Natural killer cell treated with Interleukin-12 subunit alpha and Interleukin-12 subunit beta and Interleukin-15 and Interleukin-18, amount 100 ng/mL, for 72 hours (primary cell): ENCODE data around the gene IL24. TPM values are rescaled to one million over a fixed set of nuclear protein-coding genes. Genes with fewer than 3 reads are reported as not detected.
A peak's percentile ranks its signal among the peaks of the same experiment; 100 is the strongest.
"Not testable (repeated sequence)": the region's sequence is repeated elsewhere in the genome, so short reads cannot be mapped to it uniquely, and the experiment has no call there.

ENCODE experiments used
- ATAC-seq, 2 donors: fragments of 150-1000 bp; cut with Tn5 transposase in 1 of 2; sonication (Bioruptor Pico), chemical (Tn5 transposase) in 1 of 2; 2 replicates each; pipeline ENCODE4 v1.10.0; 2021
- DNase-seq: peaks from one replicate; pipeline ENCODE4 v3.0.0; 2022; ENCODE audit warnings: low spot score
- H3K27ac Mint-ChIP-seq, 2 donors: 1 replicate in 1 of 2; 2 replicates in 1 of 2; pipeline ENCODE4 v1.8.0; 2022; ENCODE audit warnings: mixed read lengths in 2 of 2, mild to moderate bottlenecking in 1 of 2, moderate library complexity in 1 of 2
- H3K27me3 Mint-ChIP-seq, 2 donors: 1 replicate in 1 of 2; 2 replicates in 1 of 2; pipeline ENCODE4 v1.8.0; 2022; ENCODE audit warnings: mixed read lengths in 2 of 2
- H3K36me3 Mint-ChIP-seq: one replicate; pipeline ENCODE4 v1.8.0; 2022; ENCODE audit warnings: mixed read lengths
- H3K4me1 Mint-ChIP-seq, 2 donors: 1 replicate in 1 of 2; 2 replicates in 1 of 2; pipeline ENCODE4 v1.8.0; 2022; ENCODE audit warnings: low read depth in 2 of 2, mixed read lengths in 2 of 2, mild to moderate bottlenecking in 1 of 2
- H3K4me3 Mint-ChIP-seq: one replicate; pipeline ENCODE4 v1.8.0; 2022; ENCODE audit warnings: mixed read lengths
- H3K9me3 Mint-ChIP-seq: 2 replicates; pipeline ENCODE4 v1.8.0; 2022; ENCODE audit warnings: mixed read lengths
- total RNA-seq, 2 donors: library from RNA; stranded (reverse); gene quantifications; one replicate each; pipeline ENCODE4 v1.2.3, GENCODE V29; 2022

IL24 gene
- not detected for total RNA-seq

- DNase-seq, result no peak
- Mint-ChIP-seq H3K27me3 (peaks cover 6 to 15% of the 10 kb centered on the region in 2 donors), H3K4me1 (no peaks in the 10 kb centered on the region), H3K27ac (no peak within 1 kb of the TSS), H3K36me3 (no peaks in the 10 kb centered on the region), H3K4me3 (no peak within 1 kb of the TSS), H3K9me3 (no peaks in the 10 kb centered on the region)
- ATAC-seq, result no peak
Observed at GRCh38 chr1:206897175-206897574, at the start of gene IL24. IL24 (plus strand) TSS chr1:206897443; CDS start chr1:206897833, 390 bp downstream.

GRCh38 chr1:206847946-206848345, 49.3 kb upstream of the IL24 start:
- Mint-ChIP-seq H3K4me1 (no peaks in the 10 kb centered on the region), H3K36me3 (peaks cover 4% of the 10 kb centered on the region)
- no peak for ATAC-seq

GRCh38 chr1:206850401-206850800, 46.8 kb upstream of the IL24 start:
- H3K4me3 Mint-ChIP-seq, result no peak overlapping the region
- no peak for DNase-seq
- H3K4me1 Mint-ChIP-seq, result no peaks in the 10 kb centered on the region
- no peaks in the 10 kb centered on the region for H3K9me3 Mint-ChIP-seq
- no peak overlapping the region for H3K27ac Mint-ChIP-seq
- peaks cover 33 to 41% of the 10 kb centered on the region in 2 donors for H3K27me3 Mint-ChIP-seq
- peaks cover 4% of the 10 kb centered on the region for H3K36me3 Mint-ChIP-seq
- no peak for ATAC-seq

More at GRCh38 chr1:206847946-206848345, 49.3 kb upstream of the IL24 start:
- Mint-ChIP-seq H3K4me3 (no peak overlapping the region), H3K27ac (no peak overlapping the region), H3K9me3 (no peaks in the 10 kb centered on the region), H3K27me3 (peaks cover 25 to 41% of the 10 kb centered on the region in 2 donors)
- DNase-seq, result no peak

GRCh38 chr1:206851341-206852010, 45.8 kb upstream of the IL24 start:
- DNase-seq, result no peak
- Mint-ChIP-seq H3K36me3 (peaks cover 4% of the 10 kb centered on the region), H3K27ac (no peak overlapping the region), H3K9me3 (no peaks in the 10 kb centered on the region), H3K27me3 (peaks cover 35 to 41% of the 10 kb centered on the region in 2 donors), H3K4me3 (no peak overlapping the region), H3K4me1 (no peaks in the 10 kb centered on the region)
- ATAC-seq, result no peak

- not testable (repeated sequence) for H3K4me3 Mint-ChIP-seq, ATAC-seq, H3K36me3 Mint-ChIP-seq, H3K4me1 Mint-ChIP-seq, H3K27ac Mint-ChIP-seq, H3K9me3 Mint-ChIP-seq, DNase-seq
- peaks cover 35 to 41% of the 10 kb centered on the region in 2 donors for H3K27me3 Mint-ChIP-seq
Observed at GRCh38 chr1:206852662-206853061, 44.6 kb upstream of the IL24 start.

GRCh38 chr1:206853696-206854095, 43.5 kb upstream of the IL24 start:
- H3K4me3 Mint-ChIP-seq, DNase-seq, H3K9me3 Mint-ChIP-seq, H3K27ac Mint-ChIP-seq, ATAC-seq, H3K36me3 Mint-ChIP-seq, H3K4me1 Mint-ChIP-seq: not testable (repeated sequence)
- peaks cover 32 to 39% of the 10 kb centered on the region in 2 donors for H3K27me3 Mint-ChIP-seq

GRCh38 chr1:206854401-206855129, 42.7 kb upstream of the IL24 start:
- Mint-ChIP-seq H3K4me3 (no peak overlapping the region), H3K4me1 (no peaks in the 10 kb centered on the region), H3K27ac (no peak overlapping the region), H3K27me3 (peaks cover 30 to 32% of the 10 kb centered on the region in 2 donors), H3K36me3 (peaks cover 4% of the 10 kb centered on the region), H3K9me3 (no peaks in the 10 kb centered on the region)
- peak in 1 of 2 donors; percentile 27 for ATAC-seq
- no peak for DNase-seq

GRCh38 chr1:206855859-206856258, 41.4 kb upstream of the IL24 start:
- no peaks in the 10 kb centered on the region for H3K9me3 Mint-ChIP-seq
- H3K27ac Mint-ChIP-seq, result no peak overlapping the region
- peaks cover 24 to 31% of the 10 kb centered on the region in 2 donors for H3K27me3 Mint-ChIP-seq
- H3K4me3 Mint-ChIP-seq, result no peak overlapping the region
- H3K36me3 Mint-ChIP-seq, result peaks cover 4% of the 10 kb centered on the region
- DNase-seq (no peak), ATAC-seq (no peak)
- no peaks in the 10 kb centered on the region for H3K4me1 Mint-ChIP-seq

GRCh38 chr1:206856674-206857464, 40.4 kb upstream of the IL24 start:
- H3K4me1 Mint-ChIP-seq, result no peaks in the 10 kb centered on the region
- DNase-seq (no peak), ATAC-seq (peak in 1 of 2 donors; percentile 38)
- H3K27ac Mint-ChIP-seq, result no peak overlapping the region
- no peak overlapping the region for H3K4me3 Mint-ChIP-seq
- H3K9me3 Mint-ChIP-seq, result no peaks in the 10 kb centered on the region
- peaks cover 4% of the 10 kb centered on the region for H3K36me3 Mint-ChIP-seq
- H3K27me3 Mint-ChIP-seq, result peaks cover 23 to 30% of the 10 kb centered on the region in 2 donors

GRCh38 chr1:206859082-206859521, 38.1 kb upstream of the IL24 start:
- Mint-ChIP-seq H3K36me3 (no peaks in the 10 kb centered on the region), H3K4me1 (no peaks in the 10 kb centered on the region), H3K27me3 (peaks cover 22 to 27% of the 10 kb centered on the region in 2 donors), H3K4me3 (no peak overlapping the region), H3K9me3 (no peaks in the 10 kb centered on the region), H3K27ac (no peak overlapping the region)
- ATAC-seq, result no peak
- DNase-seq, result no peak

- DNase-seq (no peak), ATAC-seq (no peak)
- no peaks in the 10 kb centered on the region for H3K4me1 Mint-ChIP-seq
- H3K36me3 Mint-ChIP-seq, result no peaks in the 10 kb centered on the region
- H3K27me3 Mint-ChIP-seq, result peaks cover 18 to 27% of the 10 kb centered on the region in 2 donors
- no peaks in the 10 kb centered on the region for H3K9me3 Mint-ChIP-seq
- H3K4me3 Mint-ChIP-seq, result no peak overlapping the region
- no peak overlapping the region for H3K27ac Mint-ChIP-seq
Observed at GRCh38 chr1:206860165-206860564, 37.1 kb upstream of the IL24 start.

GRCh38 chr1:206863266-206863665, 34.0 kb upstream of the IL24 start:
- Mint-ChIP-seq H3K27ac (no peak overlapping the region), H3K4me3 (no peak overlapping the region), H3K9me3 (no peaks in the 10 kb centered on the region), H3K27me3 (peaks cover 23 to 27% of the 10 kb centered on the region in 2 donors), H3K4me1 (no peaks in the 10 kb centered on the region), H3K36me3 (no peaks in the 10 kb centered on the region)
- no peak for ATAC-seq
- DNase-seq, result no peak

GRCh38 chr1:206864939-206865671, 32.1 kb upstream of the IL24 start, which contains the start of gene IL20:
IL20 (plus strand) TSS chr1:206865623; CDS start chr1:206865853, 230 bp downstream.
- H3K4me1 Mint-ChIP-seq, result no peaks in the 10 kb centered on the region
- peak; percentile 73 for ATAC-seq
- no peaks in the 10 kb centered on the region for H3K9me3 Mint-ChIP-seq
- peak; percentile 80 for DNase-seq
- no peak within 1 kb of the TSS for H3K27ac Mint-ChIP-seq
- H3K36me3 Mint-ChIP-seq, result no peaks in the 10 kb centered on the region
- no peak within 1 kb of the TSS for H3K4me3 Mint-ChIP-seq
- H3K27me3 Mint-ChIP-seq, result peaks cover 21 to 23% of the 10 kb centered on the region in 2 donors
